Keratinocyte (primary cell): ENCODE data around the gene RARRES1. TPM values are rescaled to one million over a fixed set of nuclear protein-coding genes. Genes with fewer than 3 reads are reported as not detected.

Experiments used
- DNase-seq: peaks from one replicate; pipeline ENCODE4 v3.0.0-alpha.2; 2011; ENCODE audit warnings: low read depth, missing footprints, low spot score
- FAIRE-seq: peaks from 2 replicates; lab custom pipeline; 2011; peaks lifted over from hg19 to GRCh38; lab: Jason Lieb, UNC
- H2AFZ ChIP-seq: 2 replicates; pipeline ENCODE4 v1.6.0; 2012; ENCODE audit warnings: low read length, control low read depth, inconsistent platforms; ENCODE audit not compliant: control insufficient read depth
- H3K27ac ChIP-seq: 2 replicates; pipeline ENCODE4 v1.5.1; 2011; ENCODE audit warnings: low read length; ENCODE audit not compliant: control insufficient read depth, insufficient read depth
- H3K27me3 ChIP-seq: 3 replicates; pipeline ENCODE4 v1.6.0; 2011; ENCODE audit warnings: low read length; ENCODE audit not compliant: control insufficient read depth, insufficient read depth; ENCODE audit errors: extremely low read depth
- H3K36me3 ChIP-seq, 2 experiments: 2 replicates in 1 of 2; 3 replicates in 1 of 2; pipeline ENCODE4 v1.5.1; 2011; ENCODE audit warnings: low read length in 2 of 2, mild to moderate bottlenecking in 1 of 2; ENCODE audit not compliant: control insufficient read depth in 2 of 2, insufficient read depth in 2 of 2; ENCODE audit errors: extremely low read depth in 1 of 2
- H3K4me1 ChIP-seq: 3 replicates; pipeline ENCODE4 v1.5.1; 2011; ENCODE audit warnings: low read length; ENCODE audit not compliant: control insufficient read depth, insufficient read depth; ENCODE audit errors: extremely low read depth
- H3K4me2 ChIP-seq: 3 replicates; pipeline ENCODE4 v1.6.0; 2011; ENCODE audit warnings: low read depth, low read length; ENCODE audit not compliant: control insufficient read depth, insufficient read depth; ENCODE audit errors: extremely low read depth
- H3K4me3 ChIP-seq, 3 experiments: fragments of 200-600 bp in 1 of 3; sonication (generic) in 1 of 3; 2 replicates in 2 of 3; 3 replicates in 1 of 3; pipeline ENCODE4 v1.5.1; 2011 to 2016; ENCODE audit warnings: low read length in 3 of 3, mild to moderate bottlenecking in 3 of 3, control low read depth in 2 of 3, inconsistent platforms in 1 of 3, low read depth in 1 of 3, mixed read lengths in 1 of 3, mixed run types in 1 of 3, moderate library complexity in 1 of 3; ENCODE audit not compliant: control insufficient read depth in 2 of 3, insufficient read depth in 2 of 3; ENCODE audit errors: extremely low read depth in 1 of 3
- H3K79me2 ChIP-seq: 2 replicates; pipeline ENCODE4 v1.6.0; 2012; ENCODE audit warnings: low read length; ENCODE audit not compliant: control insufficient read depth, insufficient read depth
- H3K9ac ChIP-seq: 3 replicates; pipeline ENCODE4 v1.6.0; 2011; ENCODE audit warnings: low read length; ENCODE audit not compliant: control insufficient read depth, insufficient read depth; ENCODE audit errors: extremely low read depth
- H3K9me1 ChIP-seq: 3 replicates; pipeline ENCODE4 v1.6.0; 2011; ENCODE audit warnings: low read length; ENCODE audit not compliant: control insufficient read depth, insufficient read depth; ENCODE audit errors: extremely low read depth
- H3K9me3 ChIP-seq: 2 replicates; pipeline ENCODE4 v1.5.1; 2012; ENCODE audit warnings: low read depth, low read length; ENCODE audit not compliant: control insufficient read depth
- H4K20me1 ChIP-seq: 3 replicates; pipeline ENCODE4 v1.6.0; 2011; ENCODE audit warnings: low read length; ENCODE audit not compliant: control insufficient read depth, insufficient read depth; ENCODE audit errors: extremely low read depth
- CTCF ChIP-seq, 3 experiments: IDR thresholded peaks in 1 of 3; conservative IDR thresholded peaks in 1 of 3; optimal IDR thresholded peaks in 1 of 3; 2 replicates in 2 of 3; 3 replicates in 1 of 3; pipeline versions ENCODE3 to v1.5.1; 2011; ENCODE audit warnings: low read length in 3 of 3, mild to moderate bottlenecking in 3 of 3, moderate library complexity in 2 of 3, control low read depth in 1 of 3, inconsistent platforms in 1 of 3; ENCODE audit not compliant: insufficient read depth in 2 of 3; ENCODE audit errors: extremely low read depth in 1 of 3
- EZH2 ChIP-seq: IDR thresholded peaks from one replicate; pipeline ENCODE4 v1.6.1; 2012; ENCODE audit warnings: inconsistent platforms, mild to moderate bottlenecking, low read length, moderate library complexity
- dilution Hi-C: fragments of 300-500 bp; cut with MboI; formaldehyde crosslinking; loops from one replicate; pipeline ENCODE4 v1.7.0; 2020; ENCODE audit warnings: low sequenced_read_pairs; ENCODE audit not compliant: extremely low pct_ligation_motif_present
- polyA plus RNA-seq, 5 experiments: library from polyadenylated mRNA; depleted of rRNA in 3 of 5; stranded (reverse) in 3 of 5; stranded (forward) in 1 of 5; unstranded in 1 of 5; fragments of >200 nt; gene quantifications; 1 replicate in 1 of 5; 2 replicates in 3 of 5; 3 replicates in 1 of 5; pipeline versions ENCODE4 v1.2.1 to v1.2.3, GENCODE V29; 2011 to 2012; ENCODE audit warnings: missing spikeins in 2 of 5, low read depth in 1 of 5, low replicate concordance in 1 of 5

RARRES1 gene
- polyA plus RNA-seq, 1 donor (not counting 4 experiments of a cell fraction or from before 2014, with no cell fraction given), result not detected

- DNase-seq, result peak; percentile 45
- no peaks in the 10 kb centered on the region for H3K27me3 ChIP-seq
- H3K4me2 ChIP-seq, result peak within 1 kb of the TSS; percentile 73
- FAIRE-seq, result peak; percentile 48
- H3K4me1 ChIP-seq, result peaks cover 7% of the 10 kb centered on the region
- H2AFZ ChIP-seq, result peak within 1 kb of the TSS; percentile 86
- H3K27ac ChIP-seq, result peak within 1 kb of the TSS; percentile 52
- no peaks in the 10 kb centered on the region for H3K9me1 ChIP-seq
- H3K36me3 ChIP-seq, result peaks cover 0 to 8% of the 10 kb centered on the region in 2 experiments
- no peaks in the 10 kb centered on the region for H3K79me2 ChIP-seq
- peak within 1 kb of the TSS; percentile 50 to 74 (median 67) for H3K4me3 ChIP-seq
- peak; percentile 80 to 92 (median 86) for TF ChIP-seq CTCF (optimal IDR thresholded peaks at IDR 0.05 in 1 of 3, IDR thresholded peaks at IDR 0.05 in 1 of 3, conservative IDR thresholded peaks at IDR 0.05 in 1 of 3; ENCODE audit: extremely low read depth in 1 of 3, insufficient read depth in 2 of 3, low read length in 3 of 3)
- TF ChIP-seq EZH2, result no peak
- no peaks in the 10 kb centered on the region for H4K20me1 ChIP-seq
- peak within 1 kb of the TSS; percentile 72 for H3K9ac ChIP-seq
- H3K9me3 ChIP-seq, result no peaks in the 10 kb centered on the region
- dilution Hi-C loops, result no loop called here
These were observed 59.8 kb downstream of the RARRES1 start, which contains the start of gene LXN for GRCh38 chr3:158672215-158673176. TSS of gene LXN (minus strand) at chr3:158672648. CDS start at chr3:158672478, 170 bp downstream.

GRCh38 chr3:158671821-158672214 is 60.4 kb downstream of the RARRES1 start:
- DNase-seq, result no peak
- H2AFZ ChIP-seq, result peak overlapping the region; percentile 86
- TF ChIP-seq EZH2, result no peak
- H3K4me2 ChIP-seq, result peak overlapping the region; percentile 73
- H3K27ac ChIP-seq, result peak overlapping the region; percentile 52
- peaks cover under 1 to 10% of the 10 kb centered on the region in 2 experiments for H3K36me3 ChIP-seq
- FAIRE-seq, result peak; percentile 5
- peak overlapping the region; percentile 50 to 74 (median 67) for H3K4me3 ChIP-seq
- dilution Hi-C loops, result no loop called here
- no peaks in the 10 kb centered on the region for H4K20me1 ChIP-seq
- no peaks in the 10 kb centered on the region for H3K9me1 ChIP-seq
- no peaks in the 10 kb centered on the region for H3K79me2 ChIP-seq
- H3K9ac ChIP-seq, result peak overlapping the region; percentile 72
- peaks cover 7% of the 10 kb centered on the region for H3K4me1 ChIP-seq
- no peaks in the 10 kb centered on the region for H3K9me3 ChIP-seq
- H3K27me3 ChIP-seq, result no peaks in the 10 kb centered on the region
